CMK (cell line): Measurements from ENCODE around the gene UMAD1.

Experiments used
- DNase-seq: peaks from one replicate; pipeline ENCODE4 v3.0.0-alpha.2; 2010; ENCODE audit warnings: low read depth

The UMAD1 gene

GRCh38 chr7:7688956-7689355 lies 48.4 kb downstream of the UMAD1 start:
- no peak for DNase-seq

- no peak for DNase-seq
Observed at GRCh38 chr7:7693881-7694280, 53.3 kb downstream of the UMAD1 start.

- DNase-seq: no peak
Observed at GRCh38 chr7:7694542-7694941, 54.0 kb downstream of the UMAD1 start.

GRCh38 chr7:7695111-7695817 lies 54.7 kb downstream of the UMAD1 start:
- DNase-seq: no peak

- DNase-seq: no peak
Observed at GRCh38 chr7:7696458-7697119, 56.0 kb downstream of the UMAD1 start.

- DNase-seq: no peak
Observed at GRCh38 chr7:7698930-7699329, 58.4 kb downstream of the UMAD1 start.

GRCh38 chr7:7699380-7699779 lies 58.8 kb downstream of the UMAD1 start:
- no peak for DNase-seq

DNA sequence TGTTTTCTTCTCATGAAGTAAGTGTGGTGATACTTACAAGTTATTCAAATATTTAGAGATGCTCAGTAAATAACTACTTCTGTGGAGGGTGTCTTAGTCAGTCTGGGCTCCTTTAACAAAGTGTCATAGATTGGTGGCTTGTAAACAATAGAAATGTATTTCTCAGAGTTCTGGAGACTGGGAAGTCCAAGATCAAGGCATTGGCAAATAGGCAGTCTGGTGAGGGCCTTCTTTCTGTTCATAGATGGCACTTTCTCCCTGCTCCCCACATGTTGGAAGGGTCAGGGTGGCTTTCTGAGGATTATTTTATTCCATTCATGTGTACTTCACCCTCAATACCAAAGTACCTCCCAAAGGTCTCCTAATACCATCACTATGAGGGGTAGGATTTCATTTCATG lies 59.4 kb downstream of the UMAD1 start:
- DNase-seq: no peak

DNA sequence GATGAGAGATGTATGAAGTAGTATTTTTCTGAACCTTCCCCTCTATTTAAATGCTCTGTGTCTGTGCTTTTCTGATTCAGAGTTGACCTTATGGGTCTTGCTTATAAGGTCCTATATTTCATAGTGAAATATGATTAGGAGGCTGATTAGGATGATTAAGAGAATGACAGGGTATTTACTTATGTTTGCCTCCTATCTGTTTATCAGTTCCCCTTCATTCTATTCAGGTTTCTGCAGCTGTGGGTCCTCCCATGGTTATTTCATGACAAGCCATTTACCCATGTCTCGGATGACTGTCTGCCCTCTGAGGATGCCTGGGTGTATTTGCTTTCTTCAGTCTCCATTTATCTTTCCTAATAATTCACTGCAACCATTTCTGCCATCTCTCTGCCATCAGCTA lies 61.0 kb downstream of the UMAD1 start:
- no peak for DNase-seq

DNA sequence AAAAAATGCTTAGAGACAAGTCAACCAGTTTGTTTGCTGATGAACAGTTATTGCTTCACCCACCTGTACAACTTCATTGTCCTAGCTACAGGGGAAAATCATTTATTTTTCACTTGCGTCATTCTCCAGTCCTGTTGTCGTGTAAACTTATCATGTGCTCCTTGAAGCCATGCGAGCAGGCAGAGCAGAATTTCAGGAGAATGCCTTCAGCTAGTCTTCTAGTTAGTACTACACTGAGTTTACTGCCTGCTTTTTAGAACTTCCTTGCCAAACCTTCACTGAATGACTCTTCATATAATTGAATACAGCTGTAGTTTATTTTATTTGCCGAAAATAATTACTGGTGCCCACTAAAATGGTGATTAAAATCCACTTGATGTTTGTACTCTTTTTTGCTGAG lies 62.3 kb downstream of the UMAD1 start:
- no peak for DNase-seq

DNA sequence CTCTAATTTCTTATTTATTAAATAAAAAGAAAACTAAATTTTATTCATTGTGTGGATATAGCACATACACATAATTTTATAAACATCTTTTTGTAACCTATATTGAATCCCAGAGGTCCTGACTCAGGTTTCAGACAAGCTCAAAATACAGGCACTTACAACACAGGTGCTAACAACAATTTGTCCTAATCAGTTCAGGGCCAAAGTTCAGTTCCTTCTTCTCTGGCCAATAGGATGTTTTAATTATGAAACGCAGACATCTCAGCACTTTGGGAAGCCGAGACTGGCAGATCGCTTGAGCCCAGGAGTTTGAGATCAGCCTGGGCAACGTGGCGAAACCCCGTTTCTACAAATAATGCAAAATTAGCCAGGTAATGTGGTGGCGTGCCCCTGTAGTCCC lies 62.9 kb downstream of the UMAD1 start:
- no peak for DNase-seq

- DNase-seq: no peak
Observed at GRCh38 chr7:7704867-7705266, 64.3 kb downstream of the UMAD1 start.

- no peak for DNase-seq
Observed at GRCh38 chr7:7705318-7705717, 64.8 kb downstream of the UMAD1 start.

GRCh38 chr7:7706101-7706511 lies 65.6 kb downstream of the UMAD1 start:
- DNase-seq: no peak

DNA sequence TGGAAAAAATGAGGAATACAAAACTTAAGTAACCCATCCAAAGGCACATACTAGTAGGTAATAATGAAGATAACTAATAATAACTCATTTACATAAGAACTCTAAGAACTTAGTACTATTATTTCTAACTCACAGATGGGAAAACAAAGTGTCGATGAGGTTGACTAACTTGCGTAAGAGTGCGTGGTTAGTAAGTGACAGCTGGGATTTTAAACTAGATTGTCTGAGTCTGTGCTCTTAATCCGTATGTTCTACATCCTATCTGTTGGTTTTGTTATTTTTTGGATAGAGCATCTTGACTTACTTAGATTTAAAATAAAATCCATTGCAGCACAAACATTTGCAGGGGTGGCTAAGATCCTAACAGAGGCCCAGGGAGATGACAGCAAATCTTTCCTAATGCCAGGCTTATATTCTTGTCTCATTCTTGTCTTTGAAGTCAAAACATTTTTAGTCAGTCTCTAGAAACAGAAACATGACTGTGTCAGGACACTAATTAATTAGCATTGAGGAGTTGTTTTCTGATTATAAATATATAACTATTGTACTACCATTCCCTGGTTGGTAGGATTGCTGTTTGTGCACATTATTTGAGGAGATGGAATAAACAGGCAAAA lies 66.1 kb downstream of the UMAD1 start:
- DNase-seq: no peak

DNA sequence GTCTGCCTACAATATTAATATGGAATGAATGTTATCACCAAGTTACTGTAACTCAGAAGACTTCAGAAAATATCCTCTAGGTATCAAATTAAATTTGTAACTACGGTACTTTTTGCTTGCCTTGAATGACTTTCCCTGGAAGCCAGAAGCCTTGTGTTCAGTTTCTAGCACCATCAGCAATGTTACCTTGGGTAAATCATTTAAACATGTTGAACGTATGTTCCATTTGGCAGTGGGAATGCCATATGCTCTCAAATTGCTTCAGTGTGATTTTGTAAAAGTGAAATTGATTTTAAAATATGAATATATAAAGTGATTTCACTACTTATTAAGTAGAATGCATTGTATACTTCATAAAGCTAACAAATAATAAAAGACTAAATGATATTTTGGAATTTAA lies 66.7 kb downstream of the UMAD1 start:
- no peak for DNase-seq

- no peak for DNase-seq
Observed at GRCh38 chr7:7707806-7708205, 67.3 kb downstream of the UMAD1 start.

GRCh38 chr7:7709291-7709690 lies 68.7 kb downstream of the UMAD1 start:
- no peak for DNase-seq

- DNase-seq: no peak
Observed at GRCh38 chr7:7710469-7710868, 69.9 kb downstream of the UMAD1 start.

DNA sequence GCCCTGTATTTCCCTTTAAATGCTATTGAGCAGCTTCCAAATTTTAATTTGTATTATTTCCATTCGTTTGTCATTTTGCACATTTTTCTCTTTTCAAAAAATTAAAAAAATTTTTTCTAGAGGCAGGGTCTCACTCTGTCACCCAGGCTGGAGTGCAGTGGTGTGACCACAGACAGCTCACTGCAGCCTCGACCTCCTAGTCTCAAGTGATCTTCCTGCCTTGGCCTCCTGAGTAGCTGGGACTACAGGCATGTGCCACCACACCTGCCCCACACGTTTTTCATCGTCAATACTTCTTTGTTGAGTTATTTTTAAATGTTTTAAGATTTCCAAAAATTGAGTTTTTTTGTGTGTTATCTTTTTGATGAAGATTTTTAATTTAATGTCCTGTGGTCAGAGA lies 73.2 kb downstream of the UMAD1 start:
- DNase-seq: no peak

DNA sequence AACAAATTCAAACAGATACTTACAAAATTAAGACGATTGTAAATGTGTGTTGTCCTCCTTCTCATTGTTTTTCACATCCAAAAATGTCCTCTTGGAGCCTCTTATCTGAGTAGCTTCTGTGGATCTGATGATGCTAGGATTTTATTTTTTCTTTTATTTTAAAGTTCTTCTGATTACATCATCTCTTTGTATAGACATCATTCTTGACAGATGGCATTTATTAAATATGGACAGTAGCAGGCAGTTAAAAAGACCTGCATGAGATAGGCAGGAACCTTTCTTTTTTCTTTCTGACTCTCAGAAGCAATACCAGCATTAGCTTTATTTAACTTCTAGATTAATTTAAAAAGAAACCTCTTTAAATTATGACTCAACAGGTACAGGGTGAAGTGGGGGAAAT lies 77.9 kb downstream of the UMAD1 start, which contains the start of gene RPA3:
Gene RPA3 (minus strand): TSS at position 116 of the 400 bp plus-strand sequence. CDS start 78,189 bp downstream, outside the sequence.
- DNase-seq: no peak

DNA sequence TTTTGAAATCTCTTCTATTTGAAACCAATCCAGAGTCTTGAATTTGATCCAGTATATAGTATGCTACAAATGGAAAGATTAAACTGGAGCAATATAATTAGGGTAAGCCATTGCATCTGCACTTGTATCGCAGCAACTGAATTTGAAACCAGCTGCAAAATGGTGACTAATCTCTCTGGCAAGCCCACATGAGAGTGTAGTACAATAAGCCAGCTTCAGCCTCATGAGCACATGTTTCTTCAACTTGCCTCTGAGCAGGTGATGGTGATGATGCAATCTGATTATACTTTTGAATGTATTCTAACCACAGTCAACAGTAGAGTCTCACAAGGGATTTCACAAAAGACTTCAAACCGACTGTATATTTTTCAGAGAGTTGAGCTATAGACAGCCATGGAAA lies 78.7 kb downstream of the UMAD1 start:
- no peak for DNase-seq

- DNase-seq: no peak
Observed at GRCh38 chr7:7720193-7720592, 79.6 kb downstream of the UMAD1 start.
